Measurements from ENCODE around the gene MSL1. TPM values are rescaled to one million over a fixed set of nuclear protein-coding genes. Genes with fewer than 3 reads are reported as not detected.

The MSL1 gene
- total and polyA plus RNA-seq, 2 of the 13 experiments (the other 11 are each of a cell fraction or from before 2014, with no cell fraction given), result 63.8 to 88.5 TPM

- TF ChIP-seq SCMH1 (CRISPR knock-in tag; IDR thresholded peaks at IDR 0.05; ENCODE audit: borderline replicate concordance) (no peak), ATF1 (CRISPR knock-in tag; IDR thresholded peaks at IDR 0.05) (no peak), ZNF773 (CRISPR knock-in tag; IDR thresholded peaks at IDR 0.05; ENCODE audit: borderline replicate concordance) (no peak), ZNF75D (CRISPR knock-in tag; IDR thresholded peaks at IDR 0.05; ENCODE audit: borderline replicate concordance) (no peak)
Measured at GRCh38 chr17:40112718-40113109, 9.1 kb upstream of the MSL1 start (continued).

- H3K4me1 ChIP-seq (ENCODE audit: insufficient read depth, low read length), result peaks cover 89% of the 10 kb centered on the region
- CTCF ChIA-PET (ENCODE audit: low intra/inter-chr PET ratio, low total read pairs), result interaction anchor here (1.0 to 2.4 kb wide), 5 partner anchors 9 to 55 kb away, joined by 3 to 31 read pairs (median 4); partner anchors contain the start of genes MSL1 and THRA
- H2AFZ ChIP-seq (ENCODE audit: low read length), result peak overlapping the region; percentile 56
- DNase-seq (ENCODE audit: low spot score) (peak; percentile 98), ATAC-seq (peak; percentile 67), FAIRE-seq (peak; percentile 95)
- peak overlapping the region; percentile 93 for H3K4me2 ChIP-seq (ENCODE audit: low read depth, low read length)
- no peaks in the 10 kb centered on the region for H3K9me3 ChIP-seq (ENCODE audit: low read length)
- H4K20me1 ChIP-seq (ENCODE audit: insufficient read depth, low read length), result no peaks in the 10 kb centered on the region
- H3K4me3 ChIP-seq (replicated peaks in 1 of 3; ENCODE audit: insufficient read depth in 1 of 3, low read depth in 2 of 3, low read length in 3 of 3), result peak overlapping the region; percentile 25 to 67 (median 39)
- no peaks in the 10 kb centered on the region for H3K79me2 ChIP-seq (ENCODE audit: insufficient read depth, low read length)
- WGBS (ENCODE audit: low lambda C conversion rate), result under 1% methylated on average over 15 of the region's 17 CpGs
- intact Hi-C loops (cut with micrococcal nuclease; ENCODE audit: unreplicated experiment) (loop anchor here (1.0 kb wide), 4 partner anchors 10 to 55 kb away; partner anchors contain the start of gene CASC3), in situ Hi-C loops (cut with HindIII; ENCODE audit: extremely low pct_ligation_motif_present, low pct_unique_long_range_greater_than_20kb) (loop anchor here (5.0 kb wide), 1 partner anchor 54 kb away; no protein-coding TSS in a partner anchor)
- POLR2A ChIA-PET, result interaction anchor here (0.6 to 7.3 kb wide), 44 partner anchors 10 to 438 kb away, joined by 3 to 568 read pairs (median 5); partner anchors contain the start of genes CASC3, CDC6, CSF3 and LRRC3C
- peak overlapping the region; percentile 87 for H3K9ac ChIP-seq (ENCODE audit: insufficient read depth, low read depth, low read length)
- no peaks in the 10 kb centered on the region for H3K27me3 ChIP-seq (ENCODE audit: control insufficient read depth in 1 of 2, insufficient read depth in 2 of 2, low read length in 2 of 2)
- no peaks in the 10 kb centered on the region for H3K36me3 ChIP-seq (replicated peaks in 1 of 2; ENCODE audit: control insufficient read depth in 1 of 2, insufficient read depth in 2 of 2, low read length in 2 of 2)
- BruUV-seq (replicated peaks), result TSS peak; percentile 97
- peak overlapping the region; percentile 95 for H3K27ac ChIP-seq (ENCODE audit: extremely low read length, insufficient read depth, low read length)
- TF ChIP-seq YEATS2 (CRISPR knock-in tag; IDR thresholded peaks at IDR 0.05; ENCODE audit: borderline replicate concordance) (peak; percentile 87), ZNF687 (CRISPR knock-in tag; IDR thresholded peaks at IDR 0.05) (peak; percentile 98), ZBTB8A (CRISPR knock-in tag; IDR thresholded peaks at IDR 0.05; ENCODE audit: borderline replicate concordance, low read depth) (peak; percentile 27; the same call in 1 of the 2 replicates), THAP8 (CRISPR knock-in tag; IDR thresholded peaks at IDR 0.05; ENCODE audit: borderline replicate concordance) (no peak), STAT6 (CRISPR knock-in tag; IDR thresholded peaks at IDR 0.05; ENCODE audit: borderline replicate concordance) (0 out of 2 replicates have a peak, but pooled peaks have one; percentile 25), ZNF576 (CRISPR knock-in tag; IDR thresholded peaks at IDR 0.05) (no peak), ERF (CRISPR knock-in tag; IDR thresholded peaks at IDR 0.05) (peak; percentile 80), ZNF326 (CRISPR knock-in tag; IDR thresholded peaks at IDR 0.05; ENCODE audit: borderline replicate concordance) (no peak)
Measured at GRCh38 chr17:40113110-40113906, 8.5 kb upstream of the MSL1 start.
